GM21381 (cell line): ENCODE results near the gene PCDH7.

Source experiments
- ATAC-seq: cut with Tn5 transposase; IDR thresholded peaks from one replicate; pipeline ENCODE4 v1.9.1; 2021; ENCODE audit warnings: mild to moderate bottlenecking, moderate library complexity; ENCODE audit not compliant: unreplicated experiment

Gene PCDH7

GRCh38 chr4:30720021-30720660 is at the start of gene PCDH7:
Gene PCDH7 (plus strand): TSS chr4:30720369. CDS start chr4:30721423, 1,054 bp downstream.
- ATAC-seq: no peak

GRCh38 chr4:30671926-30672448 is 48.2 kb upstream of the PCDH7 start:
- no peak for ATAC-seq

- ATAC-seq: no peak
Measured at GRCh38 chr4:30696191-30696590, 24.0 kb upstream of the PCDH7 start.

GRCh38 chr4:30714408-30715031 is 5.6 kb upstream of the PCDH7 start:
- no peak for ATAC-seq

- ATAC-seq: no peak
Measured at GRCh38 chr4:30716158-30716557, 4.0 kb upstream of the PCDH7 start.

- ATAC-seq: no peak
Measured at GRCh38 chr4:30716681-30717207, 3.4 kb upstream of the PCDH7 start.

- ATAC-seq: no peak
Measured at GRCh38 chr4:30717208-30718020, 2.8 kb upstream of the PCDH7 start.

GRCh38 chr4:30718021-30718542 is 2.1 kb upstream of the PCDH7 start:
- ATAC-seq: no peak

GRCh38 chr4:30718641-30719453 is 1.3 kb upstream of the PCDH7 start:
- ATAC-seq: no peak

- no peak for ATAC-seq
Measured at GRCh38 chr4:30719454-30720020, 632 bp upstream of the PCDH7 start.

GRCh38 chr4:30720661-30721184 is 554 bp downstream of the PCDH7 start:
- no peak for ATAC-seq

- ATAC-seq: no peak
Measured at GRCh38 chr4:30721185-30722091, 1.3 kb downstream of the PCDH7 start.

- ATAC-seq: no peak
Measured at GRCh38 chr4:30722092-30722358, 1.9 kb downstream of the PCDH7 start.

- ATAC-seq: no peak
Measured at GRCh38 chr4:30722359-30723200, 2.4 kb downstream of the PCDH7 start.

GRCh38 chr4:30723201-30723955 is 3.2 kb downstream of the PCDH7 start:
- no peak for ATAC-seq

GRCh38 chr4:30724247-30724646 is 4.1 kb downstream of the PCDH7 start:
- no peak for ATAC-seq

GRCh38 chr4:30725562-30725961 is 5.4 kb downstream of the PCDH7 start:
- ATAC-seq: no peak
